ENCODE measurements around the gene CNRIP1. TPM values are rescaled to one million over a fixed set of nuclear protein-coding genes. Genes with fewer than 3 reads are reported as not detected.
"Not testable (repeated sequence)": the region's sequence is repeated elsewhere in the genome, so short reads cannot be mapped to it uniquely, and the experiment has no call there.

CNRIP1 gene, protein sequence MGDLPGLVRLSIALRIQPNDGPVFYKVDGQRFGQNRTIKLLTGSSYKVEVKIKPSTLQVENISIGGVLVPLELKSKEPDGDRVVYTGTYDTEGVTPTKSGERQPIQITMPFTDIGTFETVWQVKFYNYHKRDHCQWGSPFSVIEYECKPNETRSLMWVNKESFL
- total RNA-seq = 15.3 TPM

- DNase-seq = peak; percentile 93
These were observed at the start of gene CNRIP1 for GRCh38 chr2:68319398-68320117. Gene CNRIP1 (minus strand): TSS chr2:68319949. CDS start chr2:68319400, 549 bp downstream.

GRCh38 chr2:68369337-68369734 is 49.6 kb upstream of the CNRIP1 start:
- DNase-seq = no peak

DNA sequence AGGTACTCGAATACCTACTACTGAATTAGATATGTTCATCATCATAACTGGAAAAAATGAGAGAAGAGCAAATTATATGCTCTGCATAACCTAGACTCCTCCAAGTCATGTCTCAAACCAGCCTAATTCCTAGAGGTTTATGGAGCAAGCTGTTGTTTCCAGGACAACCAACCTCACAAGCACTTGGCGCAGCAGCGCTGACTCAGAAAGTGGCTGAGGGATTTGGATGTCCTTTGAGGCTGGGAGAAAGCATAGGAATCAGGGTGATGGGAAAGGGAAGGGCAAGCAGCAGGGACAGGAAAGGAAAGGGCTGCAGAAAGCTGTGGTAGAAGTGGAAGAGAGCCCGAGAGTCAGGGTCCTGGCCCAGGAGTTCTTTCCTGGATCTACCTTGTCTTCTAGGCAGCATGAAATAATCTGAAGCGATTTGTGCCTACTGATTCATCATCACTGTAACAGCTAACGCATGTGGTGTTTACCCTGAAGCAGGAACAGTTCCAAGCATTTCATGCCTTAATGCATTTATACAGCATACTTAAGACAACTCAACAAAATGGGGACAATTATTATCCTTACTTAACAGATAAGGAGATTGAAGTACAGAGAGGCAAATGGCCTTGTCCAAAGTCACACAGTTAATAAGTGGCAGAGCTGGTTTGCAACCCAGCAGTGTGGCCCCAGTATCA is 49.0 kb upstream of the CNRIP1 start:
- no peak for DNase-seq

DNA sequence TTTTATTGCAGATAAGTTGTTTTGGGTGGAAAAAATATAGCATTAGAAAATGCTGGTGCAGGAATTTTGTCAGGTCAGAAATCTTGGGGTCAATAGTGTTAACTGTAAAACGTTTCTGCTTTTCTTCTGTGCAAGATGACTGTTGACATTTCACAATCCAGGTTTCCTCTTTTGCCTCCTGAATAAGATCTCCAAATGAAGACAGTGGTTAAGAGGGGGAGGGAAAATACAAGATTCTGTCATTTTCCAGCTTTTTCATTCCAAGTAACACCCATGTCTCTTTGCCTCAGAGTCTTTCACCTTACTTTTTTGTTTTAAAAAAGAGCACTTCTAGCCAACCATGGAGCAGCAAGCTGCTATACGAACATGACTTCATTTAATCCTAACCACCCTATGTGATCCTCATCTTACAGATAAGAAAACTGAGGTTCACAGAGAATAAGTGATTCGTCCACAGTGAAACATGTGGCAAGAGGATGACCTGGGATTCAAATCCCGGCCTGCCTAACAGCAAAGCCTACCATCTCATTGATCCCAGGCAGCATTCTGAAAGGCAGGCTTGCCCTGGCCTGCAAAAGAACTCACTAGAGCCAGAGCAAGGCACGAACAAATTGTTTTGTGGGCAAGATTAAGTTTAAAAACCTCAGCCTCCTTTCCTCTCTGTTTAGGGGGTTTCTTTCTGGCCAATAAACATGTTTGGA is 48.4 kb upstream of the CNRIP1 start:
- no peak for DNase-seq

GRCh38 chr2:68366083-68366560 is 46.4 kb upstream of the CNRIP1 start:
- no peak for DNase-seq

- no peak for DNase-seq
These were observed 45.3 kb upstream of the CNRIP1 start, which contains the start of gene PLEK for GRCh38 chr2:68365087-68365486. Gene PLEK (plus strand): TSS chr2:68365282. CDS start chr2:68365352, 70 bp downstream.

GRCh38 chr2:68363721-68364120 is 44.0 kb upstream of the CNRIP1 start:
- no peak for DNase-seq

GRCh38 chr2:68362749-68363148 is 43.0 kb upstream of the CNRIP1 start:
- no peak for DNase-seq

DNA sequence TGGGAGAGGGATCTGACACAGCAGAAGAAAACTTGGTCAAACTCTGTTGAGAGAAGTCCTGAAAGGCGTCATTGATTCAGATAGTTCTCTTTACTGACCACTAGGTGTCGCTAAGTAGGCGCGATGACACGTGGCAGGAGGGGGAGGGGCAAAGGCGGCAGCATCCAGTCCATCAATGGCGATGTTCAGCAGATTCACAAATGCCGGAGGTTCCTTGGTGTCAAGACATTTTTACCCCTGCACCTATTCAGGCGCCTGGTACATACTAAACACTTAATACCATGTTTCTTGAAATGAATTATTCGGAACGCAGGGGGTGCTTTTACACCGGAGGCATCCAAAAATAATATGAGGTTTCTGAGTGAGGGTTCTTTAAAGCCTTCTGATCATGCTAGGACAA is 42.3 kb upstream of the CNRIP1 start:
- no peak for DNase-seq

- no peak for DNase-seq
These were observed 40.1 kb upstream of the CNRIP1 start for GRCh38 chr2:68359889-68360288.

DNA sequence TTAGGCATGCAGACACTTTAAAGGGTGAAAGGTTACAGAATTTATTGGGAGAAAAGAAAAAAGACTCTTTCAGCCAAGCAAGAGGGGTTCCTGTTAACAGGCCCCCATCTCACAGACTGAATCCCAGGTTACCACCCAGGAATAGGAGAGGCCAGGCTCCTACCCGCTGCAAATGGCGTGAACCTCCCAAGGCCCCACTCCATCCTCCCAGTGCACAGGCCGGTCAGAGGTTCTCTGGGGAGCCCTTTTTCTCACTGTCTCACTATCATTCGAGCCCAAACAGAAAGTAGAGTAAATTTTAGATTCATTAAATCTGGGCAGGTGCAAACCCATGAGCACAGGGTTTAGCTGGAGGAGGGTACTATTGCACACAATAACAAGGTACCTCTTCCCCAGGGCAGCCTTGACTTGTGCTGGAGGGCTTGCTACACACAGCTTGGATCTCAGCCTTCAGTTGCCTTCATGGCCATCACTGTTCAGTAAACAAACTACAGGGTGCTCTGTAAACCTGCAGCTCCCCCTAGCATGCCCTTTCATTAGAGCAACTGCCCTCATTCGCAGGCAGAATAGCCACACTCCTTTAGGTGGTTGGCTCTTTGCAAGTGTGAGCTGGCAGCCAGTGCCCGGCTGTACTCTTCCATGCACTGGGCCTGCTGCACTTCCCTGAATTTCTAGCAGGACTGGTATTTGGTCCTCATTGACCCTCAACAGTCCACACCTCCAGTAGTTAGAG is 38.0 kb upstream of the CNRIP1 start:
- no peak for DNase-seq

DNA sequence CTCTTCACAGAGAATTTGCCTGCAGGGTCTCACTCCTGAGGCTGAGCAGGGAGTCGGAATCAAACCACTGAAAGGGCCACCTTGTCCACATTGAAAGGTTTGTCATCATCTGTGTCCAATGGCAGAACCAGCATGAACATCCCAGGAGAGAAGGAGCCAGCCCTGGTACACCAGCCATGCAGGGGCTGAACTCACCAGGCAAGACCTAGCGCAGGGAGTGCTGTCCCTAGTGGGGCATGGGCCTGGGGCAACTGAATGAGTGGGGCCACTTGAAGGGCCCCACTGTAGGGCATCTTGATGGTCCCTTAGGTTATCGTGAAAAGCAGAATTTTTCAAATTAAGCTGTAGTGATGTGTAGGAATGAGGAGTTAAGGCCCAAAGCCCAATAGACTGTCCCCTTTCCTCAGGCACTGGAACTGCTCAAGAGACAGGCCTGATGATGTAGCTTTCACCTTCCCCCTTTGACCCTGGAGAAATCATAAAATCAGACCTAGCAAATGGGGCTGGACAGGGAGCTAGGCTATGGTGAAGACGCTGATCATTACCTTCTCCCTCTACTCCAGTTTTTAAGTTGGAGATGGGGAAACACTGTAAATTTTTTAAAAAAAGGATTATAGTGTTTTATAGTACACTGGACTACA is 37.0 kb upstream of the CNRIP1 start:
- DNase-seq = no peak

GRCh38 chr2:68352651-68353391 is 33.1 kb upstream of the CNRIP1 start:
- DNase-seq = no peak

DNA sequence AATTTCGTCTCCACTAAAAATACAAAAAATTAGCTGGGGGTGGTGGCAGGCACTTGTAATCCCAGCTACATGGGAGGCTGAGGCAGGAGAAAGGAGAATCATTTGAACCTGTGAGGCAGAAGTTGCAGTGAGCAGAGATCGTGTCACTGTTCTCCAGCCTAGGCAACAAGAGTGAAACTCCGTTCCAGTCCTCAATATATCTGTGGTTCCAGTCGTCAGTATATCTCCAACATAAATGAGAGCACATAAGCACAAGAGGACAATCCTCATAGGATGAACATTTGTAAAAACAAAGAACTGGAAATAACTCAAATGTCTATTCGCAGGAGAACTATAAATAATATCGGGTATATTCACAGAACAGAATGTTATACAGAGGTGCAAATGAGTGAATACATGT is 32.2 kb upstream of the CNRIP1 start:
- no peak for DNase-seq

- DNase-seq = not testable (repeated sequence)
These were observed 29.3 kb upstream of the CNRIP1 start for GRCh38 chr2:68349091-68349490.

GRCh38 chr2:68345129-68345875 is 25.6 kb upstream of the CNRIP1 start:
- no peak for DNase-seq

DNA sequence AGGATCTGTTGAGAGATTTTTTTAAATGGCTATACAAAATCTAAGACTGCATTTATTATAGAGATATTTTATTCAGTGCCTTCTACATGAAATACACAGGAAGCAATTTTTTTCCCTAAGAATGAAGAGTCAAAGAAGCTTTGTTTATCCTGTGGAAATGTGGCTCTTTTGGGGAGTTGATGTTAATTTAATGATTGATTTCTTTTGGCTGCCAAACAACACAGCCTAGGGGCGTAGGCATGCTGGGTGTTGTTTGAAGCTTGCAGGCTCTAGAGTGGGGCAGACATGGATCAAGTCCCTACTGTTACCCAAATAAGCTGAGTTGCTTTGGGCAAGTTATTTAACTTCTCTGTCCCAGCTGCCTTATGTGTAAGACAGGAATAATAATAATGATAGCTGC is 24.3 kb upstream of the CNRIP1 start:
- no peak for DNase-seq

- DNase-seq = no peak
These were observed 22.7 kb upstream of the CNRIP1 start for GRCh38 chr2:68342470-68342869.

DNA sequence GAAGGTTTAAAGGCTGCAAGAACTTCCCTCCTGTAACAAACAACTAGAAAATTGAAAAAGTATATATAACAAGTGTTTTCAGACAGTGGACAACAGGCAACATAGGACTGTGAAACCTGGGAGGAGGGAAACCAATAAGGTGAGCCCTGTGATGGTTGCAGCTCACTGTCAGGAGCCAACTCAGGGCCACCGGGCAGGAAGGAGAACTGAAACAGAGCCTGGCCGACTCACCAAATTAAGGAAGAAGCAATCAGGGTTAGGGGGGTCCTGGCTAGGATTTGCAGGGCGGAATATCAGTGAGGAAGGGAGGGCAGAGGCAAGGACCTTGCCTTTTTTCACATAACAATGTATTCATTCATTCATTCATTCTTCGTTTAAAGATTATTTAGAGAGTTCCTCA is 21.8 kb upstream of the CNRIP1 start:
- DNase-seq = no peak

- no peak for DNase-seq
These were observed 21.2 kb upstream of the CNRIP1 start for GRCh38 chr2:68341062-68341329.
